ENCODE measurements around the gene CCNB2.

CCNB2 gene

DNA sequence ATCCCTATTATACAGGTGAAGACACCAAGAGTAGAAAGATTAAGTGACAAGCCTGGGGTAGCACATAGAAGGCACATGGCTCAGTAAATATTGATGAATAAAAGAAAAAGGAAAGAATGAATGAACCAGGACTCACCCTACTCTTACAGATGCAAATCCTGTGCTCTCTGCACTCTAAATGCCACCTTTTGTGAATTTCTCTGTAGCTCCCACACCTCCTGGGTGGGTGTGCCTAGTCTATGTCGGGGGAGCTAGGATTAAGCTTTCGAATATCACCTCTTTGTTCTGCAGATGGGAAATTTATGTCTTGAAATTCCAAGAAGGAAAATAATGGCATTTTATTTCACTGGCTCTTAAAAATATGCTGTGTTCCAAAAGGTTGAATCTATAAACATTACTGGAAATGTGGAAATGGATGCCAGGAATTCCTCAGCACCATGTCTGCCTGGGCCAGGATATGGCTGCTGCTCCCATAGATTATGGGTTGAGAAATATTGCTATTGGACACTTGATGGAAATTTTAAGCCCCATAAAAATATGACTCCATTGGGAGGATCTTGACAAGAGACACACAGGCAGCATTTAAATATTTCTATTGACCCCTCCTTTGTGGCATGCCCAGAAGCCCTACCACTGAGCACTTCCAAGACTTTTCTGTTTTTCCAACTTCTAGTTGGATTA lies 43.3 kb downstream of the CCNB2 start:
- no peak for TF ChIP-seq Cebpa-rat (IDR thresholded peaks at IDR 0.05)
- Histone ChIP-seq H3K4me3 (no peak overlapping the region), H3K27me3 (no peaks in the 10 kb centered on the region), H3K27ac (no peak overlapping the region), H3K4me1 (no peaks in the 10 kb centered on the region), H3K4me2 (no peak overlapping the region), H3K36me3 (peaks cover 29% of the 10 kb centered on the region), H3K9me3 (no peaks in the 10 kb centered on the region), H4K20me1 (no peaks in the 10 kb centered on the region), H3K9ac (no peak overlapping the region)

DNA sequence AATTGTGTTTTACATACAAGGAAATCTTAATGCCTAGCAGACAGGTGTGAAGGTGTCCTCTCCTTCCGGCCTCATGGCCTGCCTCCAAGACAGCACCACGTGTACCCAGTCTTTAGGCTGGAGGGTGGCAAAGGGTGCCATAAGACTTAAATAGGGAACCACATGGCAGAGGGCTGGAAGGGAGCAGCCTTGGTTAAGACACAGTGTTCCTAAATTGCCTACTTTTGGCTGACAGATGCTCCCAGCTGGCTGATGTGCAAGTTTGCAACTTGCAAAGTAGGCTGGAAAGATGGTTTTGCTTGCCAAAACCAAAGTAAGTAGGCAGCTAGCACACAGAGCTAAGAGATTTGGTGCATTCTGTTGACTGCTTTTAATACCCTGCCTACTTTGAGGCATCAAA lies 45.2 kb downstream of the CCNB2 start:
- peaks cover 14% of the 10 kb centered on the region; the same call in 1 of the 2 replicates for H3K36me3 ChIP-seq

GRCh38 chr15:59152694-59153450 lies 47.9 kb downstream of the CCNB2 start:
- no peaks in the 10 kb centered on the region for H3K36me3 ChIP-seq
- TF ChIP-seq Cebpa-rat (IDR thresholded peaks at IDR 0.05), result no peak

More for the DNA sequence above, 45.2 kb downstream of the CCNB2 start:
- Histone ChIP-seq H3K27ac (no peak overlapping the region), H3K4me1 (no peaks in the 10 kb centered on the region), H3K4me3 (no peak overlapping the region), H3K9me3 (no peaks in the 10 kb centered on the region), H3K4me2 (no peak overlapping the region), H3K27me3 (no peaks in the 10 kb centered on the region), H4K20me1 (no peaks in the 10 kb centered on the region), H3K9ac (no peak overlapping the region)
- TF ChIP-seq Cebpa-rat (IDR thresholded peaks at IDR 0.05), result no peak

DNA sequence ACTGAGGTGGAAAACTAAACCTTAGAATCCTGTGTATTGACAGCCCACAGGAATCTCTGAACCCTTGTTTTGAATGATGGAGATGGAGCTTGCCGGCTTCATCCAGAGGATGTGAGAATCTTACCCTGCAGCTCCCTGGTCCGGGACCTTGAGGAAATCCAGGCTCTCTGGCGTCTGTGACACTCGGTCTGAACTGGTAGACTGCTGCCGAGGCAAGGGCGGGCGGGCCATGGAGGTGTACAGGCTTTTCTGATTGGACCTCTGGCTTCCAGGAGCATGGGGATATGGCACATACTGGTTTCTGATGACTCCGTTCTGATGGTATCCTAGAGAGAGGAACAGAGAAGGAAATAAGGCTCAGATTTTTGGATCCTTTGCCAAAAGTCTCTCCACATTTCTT lies 48.5 kb downstream of the CCNB2 start:
- TF ChIP-seq Cebpa-rat (IDR thresholded peaks at IDR 0.05), result no peak
- H3K9ac ChIP-seq, result no peak overlapping the region

More at GRCh38 chr15:59152694-59153450, 47.9 kb downstream of the CCNB2 start:
- Histone ChIP-seq H3K27ac (no peak overlapping the region), H3K9me3 (no peaks in the 10 kb centered on the region), H3K4me3 (no peak overlapping the region), H3K4me1 (no peaks in the 10 kb centered on the region), H3K27me3 (no peaks in the 10 kb centered on the region), H3K9ac (no peak overlapping the region), H4K20me1 (no peaks in the 10 kb centered on the region), H3K4me2 (no peak overlapping the region)

GRCh38 chr15:59154243-59154642 lies 49.3 kb downstream of the CCNB2 start:
- Histone ChIP-seq H4K20me1 (no peaks in the 10 kb centered on the region), H3K36me3 (0 out of 2 replicates have a peak, but pooled peaks cover 3% of the 10 kb centered on the region), H3K4me2 (no peak overlapping the region), H3K4me1 (no peaks in the 10 kb centered on the region), H3K4me3 (no peak overlapping the region), H3K27ac (no peak overlapping the region), H3K9ac (no peak overlapping the region), H3K9me3 (no peaks in the 10 kb centered on the region), H3K27me3 (no peaks in the 10 kb centered on the region)
- no peak for TF ChIP-seq Cebpa-rat (IDR thresholded peaks at IDR 0.05)

More for the DNA sequence above, 48.5 kb downstream of the CCNB2 start:
- H3K27ac ChIP-seq, result no peak overlapping the region
- H3K4me2 ChIP-seq, result no peak overlapping the region
- H4K20me1 ChIP-seq, result no peaks in the 10 kb centered on the region
- H3K4me1 ChIP-seq, result no peaks in the 10 kb centered on the region
- H3K9me3 ChIP-seq, result no peaks in the 10 kb centered on the region
- no peaks in the 10 kb centered on the region for H3K36me3 ChIP-seq
- H3K27me3 ChIP-seq, result no peaks in the 10 kb centered on the region
- H3K4me3 ChIP-seq, result no peak overlapping the region

- H3K9me3 ChIP-seq, result no peaks in the 10 kb centered on the region
- no peak overlapping the region for H3K4me3 ChIP-seq
- H3K4me2 ChIP-seq, result no peak overlapping the region
- H3K9ac ChIP-seq, result no peak overlapping the region
- H3K36me3 ChIP-seq, result 0 out of 2 replicates have a peak, but pooled peaks cover 4% of the 10 kb centered on the region
- TF ChIP-seq Cebpa-rat (IDR thresholded peaks at IDR 0.05), result no peak
- no peaks in the 10 kb centered on the region for H4K20me1 ChIP-seq
- H3K27ac ChIP-seq, result no peak overlapping the region
- no peaks in the 10 kb centered on the region for H3K27me3 ChIP-seq
- H3K4me1 ChIP-seq, result no peaks in the 10 kb centered on the region
Measured at GRCh38 chr15:59155431-59155830, 50.5 kb downstream of the CCNB2 start.

GRCh38 chr15:59157396-59157795 lies 52.5 kb downstream of the CCNB2 start:
- H3K4me3 ChIP-seq, result no peak overlapping the region
- 0 out of 2 replicates have a peak, but pooled peaks cover 4% of the 10 kb centered on the region for H3K36me3 ChIP-seq
- no peaks in the 10 kb centered on the region for H4K20me1 ChIP-seq
- no peaks in the 10 kb centered on the region for H3K9me3 ChIP-seq
- no peaks in the 10 kb centered on the region for H3K27me3 ChIP-seq
- H3K27ac ChIP-seq, result no peak overlapping the region
- H3K4me2 ChIP-seq, result no peak overlapping the region
- TF ChIP-seq Cebpa-rat (IDR thresholded peaks at IDR 0.05), result no peak
- no peaks in the 10 kb centered on the region for H3K4me1 ChIP-seq
- H3K9ac ChIP-seq, result no peak overlapping the region

DNA sequence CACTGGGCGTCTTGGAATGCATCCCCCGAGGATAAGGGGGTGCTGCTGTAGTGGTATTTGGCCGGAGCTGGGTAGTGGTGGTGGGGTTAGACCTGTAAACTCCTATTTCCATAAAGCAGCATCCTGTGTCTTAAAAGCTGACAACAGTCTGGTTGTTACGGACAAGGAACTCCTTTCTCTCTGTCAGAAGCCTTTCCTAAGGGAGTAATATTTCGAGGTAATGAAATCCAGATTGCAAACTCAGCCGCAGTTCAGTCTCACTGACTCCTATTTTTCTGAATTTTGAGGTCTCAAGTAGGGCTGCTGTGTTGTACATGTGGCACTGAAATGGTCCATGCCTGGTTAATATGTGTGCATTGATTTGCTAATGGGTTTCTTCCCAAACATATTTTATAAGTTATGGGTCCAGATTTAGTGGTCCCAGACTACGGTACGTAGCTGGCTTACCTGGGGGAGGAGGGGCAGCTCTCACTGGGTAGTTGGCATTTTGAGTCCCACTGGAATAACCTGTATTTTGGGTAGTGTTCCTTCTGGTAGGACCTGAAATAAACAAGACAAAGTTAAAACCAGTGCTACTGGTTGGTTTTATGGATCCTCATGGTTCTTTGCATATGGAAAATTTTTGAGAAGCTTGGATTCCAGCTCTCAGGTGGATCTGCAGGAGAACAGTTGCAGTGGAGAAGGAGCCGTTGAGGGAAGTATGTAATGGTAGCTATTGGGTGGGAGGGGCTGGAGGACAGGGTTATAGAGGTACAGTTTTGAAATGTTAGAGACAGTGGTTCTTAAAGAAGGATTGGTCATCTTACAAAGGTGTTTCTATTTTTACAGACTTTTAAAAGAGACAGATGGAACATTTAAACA lies 53.1 kb downstream of the CCNB2 start:
- Histone ChIP-seq H3K4me3 (no peak overlapping the region), H3K36me3 (0 out of 2 replicates have a peak, but pooled peaks cover 4% of the 10 kb centered on the region), H4K20me1 (no peaks in the 10 kb centered on the region), H3K9me3 (no peaks in the 10 kb centered on the region), H3K27me3 (no peaks in the 10 kb centered on the region), H3K4me1 (no peaks in the 10 kb centered on the region), H3K9ac (no peak overlapping the region), H3K27ac (no peak overlapping the region), H3K4me2 (no peak overlapping the region)
- TF ChIP-seq Cebpa-rat (IDR thresholded peaks at IDR 0.05), result no peak

DNA sequence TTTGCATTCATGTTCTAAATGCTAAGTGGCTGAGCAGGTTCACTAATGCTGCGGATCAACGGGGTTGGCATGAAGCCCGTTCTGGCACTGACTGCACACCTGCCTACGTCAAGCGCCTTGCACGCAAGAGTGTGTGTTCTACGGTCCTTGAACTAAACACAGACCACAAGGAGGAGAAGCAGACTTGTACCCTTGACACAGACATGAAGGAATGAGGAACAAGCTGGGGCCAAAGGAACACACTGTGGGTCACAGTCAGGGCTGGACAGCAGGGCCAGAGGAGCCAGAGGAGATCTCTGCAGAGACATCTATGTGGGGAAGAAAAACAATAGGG lies 53.7 kb downstream of the CCNB2 start:
- no peaks in the 10 kb centered on the region for H4K20me1 ChIP-seq
- no peaks in the 10 kb centered on the region for H3K27me3 ChIP-seq
- no peaks in the 10 kb centered on the region for H3K9me3 ChIP-seq
- H3K4me1 ChIP-seq, result no peaks in the 10 kb centered on the region
- 0 out of 2 replicates have a peak, but pooled peaks cover 4% of the 10 kb centered on the region for H3K36me3 ChIP-seq
- TF ChIP-seq Cebpa-rat (IDR thresholded peaks at IDR 0.05), result no peak
- no peak overlapping the region for H3K4me2 ChIP-seq
- no peak overlapping the region for H3K9ac ChIP-seq
- H3K27ac ChIP-seq, result no peak overlapping the region
- H3K4me3 ChIP-seq, result no peak overlapping the region

Data from BLaER1 (cell line).